Measurements from ENCODE around the gene PYGL.

The PYGL gene

GRCh38 chr14:50871914-50872732, 72.2 kb downstream of the PYGL start, which contains the start of gene ABHD12B:
TSS of gene ABHD12B (plus strand) at chr14:50872053. CDS start at chr14:50872175, 122 bp downstream.
- DNase-seq (ENCODE audit: low read depth): no peak

GRCh38 chr14:50871228-50871627, 73.1 kb downstream of the PYGL start:
- no peak for DNase-seq (ENCODE audit: low read depth)

GRCh38 chr14:50865391-50866076, 78.7 kb downstream of the PYGL start:
- no peak for DNase-seq (ENCODE audit: low read depth)

- DNase-seq (ENCODE audit: low read depth): no peak
Observed at GRCh38 chr14:50864946-50865345, 79.3 kb downstream of the PYGL start.

GRCh38 chr14:50864237-50864636, 80.0 kb downstream of the PYGL start:
- DNase-seq (ENCODE audit: low read depth): no peak

GRCh38 chr14:50862036-50862570, 82.2 kb downstream of the PYGL start:
- DNase-seq (ENCODE audit: low read depth): no peak

GRCh38 chr14:50860478-50861086, 83.7 kb downstream of the PYGL start:
- DNase-seq (ENCODE audit: low read depth): peak; percentile 48

GRCh38 chr14:50859296-50859624, 85.0 kb downstream of the PYGL start:
- DNase-seq (ENCODE audit: low read depth): no peak

GRCh38 chr14:50856660-50857059, 87.6 kb downstream of the PYGL start:
- DNase-seq (ENCODE audit: low read depth): no peak

GRCh38 chr14:50855558-50855957, 88.7 kb downstream of the PYGL start:
- no peak for DNase-seq (ENCODE audit: low read depth)

Data from GM04504 (cell line).